NCI-H460 (cell line): Measurements from ENCODE around the gene TAOK2. TPM values are rescaled to one million over a fixed set of nuclear protein-coding genes. Genes with fewer than 3 reads are reported as not detected.
"Not testable (repeated sequence)": the region's sequence is repeated elsewhere in the genome, so short reads cannot be mapped to it uniquely, and the experiment has no call there.

Experiments used
- DNase-seq: peaks from one replicate; pipeline ENCODE4 v3.0.0-alpha.2; 2016; ENCODE audit warnings: low read depth; ENCODE audit errors: extremely low read depth
- total RNA-seq: library from RNA; depleted of rRNA; stranded (reverse); fragments of >200 nt; shearing (Covaris generic); gene quantifications from 2 replicates; pipeline ENCODE4 v1.2.3, GENCODE V29; 2014

Gene TAOK2
- total RNA-seq, 1 experiment from 2014 or later, result 22.0 TPM

DNA sequence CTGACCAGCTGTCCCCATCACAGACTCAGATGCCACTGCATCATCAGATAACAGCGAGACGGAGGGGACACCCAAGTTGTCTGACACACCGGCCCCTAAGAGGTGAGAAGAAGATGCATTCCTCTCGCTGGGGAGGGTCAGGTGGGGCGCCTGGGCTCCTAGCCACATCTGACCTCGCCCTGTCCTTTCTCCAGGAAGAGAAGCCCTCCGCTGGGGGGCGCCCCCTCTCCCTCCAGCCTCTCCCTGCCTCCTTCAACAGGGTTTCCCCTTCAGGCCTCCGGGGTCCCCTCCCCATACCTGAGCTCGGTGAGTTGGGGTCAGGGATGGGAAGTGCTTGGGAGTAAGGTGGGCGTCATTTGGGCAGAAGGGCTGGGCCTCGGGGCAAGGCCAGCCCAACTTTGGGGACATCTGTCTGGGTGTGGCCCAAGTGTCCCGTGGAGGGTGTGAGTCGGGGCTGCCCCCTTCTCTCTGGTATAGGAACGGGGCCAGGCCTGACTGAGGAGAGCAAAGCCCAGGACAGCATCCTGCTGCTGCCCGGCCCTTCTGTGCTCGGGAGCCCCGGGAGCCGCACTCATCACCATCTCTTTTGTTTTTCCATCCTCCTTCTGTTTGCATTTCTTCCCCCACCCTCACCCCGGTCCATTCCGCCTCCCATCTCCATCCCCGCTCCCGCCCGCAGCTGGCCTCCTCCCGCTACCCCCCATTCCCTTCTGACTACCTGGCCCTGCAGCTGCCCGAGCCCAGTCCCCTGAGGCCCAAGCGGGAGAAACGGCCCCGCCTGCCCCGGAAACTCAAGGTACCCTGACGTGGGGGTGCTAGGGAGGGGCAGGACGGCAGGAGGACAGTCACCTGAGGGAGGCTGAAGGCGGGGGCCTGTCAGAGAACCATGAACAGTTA, 27.3 kb downstream of the TAOK2 start:
- no peak for DNase-seq

DNA sequence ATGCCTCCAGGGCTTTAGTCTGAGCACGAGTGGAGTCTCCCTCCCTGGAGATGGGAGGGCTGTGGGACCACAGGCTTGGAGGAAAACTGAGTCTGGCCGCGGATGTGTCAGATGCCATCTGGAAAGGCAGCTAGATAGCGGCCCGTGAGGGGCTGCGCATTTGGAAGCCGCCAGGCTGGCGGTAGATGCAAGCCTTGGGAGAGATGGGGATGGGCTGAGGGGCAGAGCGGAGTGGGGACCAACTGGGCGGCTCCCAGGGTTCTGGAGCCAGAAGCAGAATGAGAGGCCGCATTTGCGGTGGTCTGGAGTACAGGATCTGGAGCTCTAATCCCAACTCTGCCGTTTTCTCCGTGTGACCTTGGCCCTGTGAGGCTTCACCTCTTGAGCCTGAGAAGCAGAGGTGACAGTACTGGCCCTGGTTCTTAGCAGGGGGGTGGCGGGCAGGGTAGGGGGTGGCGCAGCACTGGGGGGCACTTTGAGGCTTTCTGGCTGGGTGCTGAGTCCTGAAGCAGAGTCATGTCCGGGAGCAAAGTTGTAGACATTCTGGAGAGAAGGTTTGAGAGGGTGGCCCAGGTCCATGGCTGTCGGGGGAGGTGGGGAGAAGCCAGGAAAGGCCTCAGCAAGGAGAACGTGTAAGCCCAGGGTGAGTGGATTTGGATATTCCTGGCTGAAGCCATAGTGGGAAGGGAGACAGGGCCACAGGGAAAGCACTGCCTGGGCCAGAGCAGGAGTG, 29.1 kb downstream of the TAOK2 start:
- no peak for DNase-seq

DNA sequence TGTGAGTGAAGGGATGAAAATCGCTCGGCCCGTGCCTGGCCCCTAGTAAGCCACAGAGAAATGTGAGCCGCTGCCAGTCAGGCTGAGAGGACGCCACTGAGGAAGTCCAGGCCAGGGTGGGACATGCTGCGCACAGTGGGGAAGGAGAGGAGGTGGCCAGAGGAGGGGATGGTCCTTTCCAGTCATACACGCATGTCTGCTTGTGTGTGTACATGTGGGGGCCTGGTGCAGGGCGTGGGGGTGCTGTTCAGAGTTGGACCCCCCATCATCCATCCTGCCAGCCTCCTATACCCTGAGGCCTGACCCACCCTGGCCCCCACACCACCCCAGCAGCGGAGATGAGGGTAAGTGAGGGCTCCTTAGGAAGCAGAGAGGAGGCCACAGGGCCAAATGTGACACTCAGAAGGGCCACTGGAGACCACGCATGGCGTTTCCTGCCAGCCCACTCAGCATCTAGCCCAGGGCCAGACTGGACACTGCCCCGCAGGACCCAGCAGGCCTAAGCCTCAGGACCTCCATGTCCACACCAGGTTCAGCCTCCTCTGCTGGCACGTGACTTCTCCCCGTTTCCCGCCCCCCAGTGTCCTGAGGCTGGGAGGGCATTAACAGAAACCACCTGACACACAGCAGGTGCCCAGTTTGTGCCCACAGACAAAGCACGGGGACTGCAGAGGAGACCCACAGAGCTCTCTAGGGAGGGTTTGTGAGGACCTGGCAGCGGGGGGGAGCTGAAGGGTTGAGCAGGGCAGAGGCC, 30.2 kb downstream of the TAOK2 start:
- no peak for DNase-seq

DNA sequence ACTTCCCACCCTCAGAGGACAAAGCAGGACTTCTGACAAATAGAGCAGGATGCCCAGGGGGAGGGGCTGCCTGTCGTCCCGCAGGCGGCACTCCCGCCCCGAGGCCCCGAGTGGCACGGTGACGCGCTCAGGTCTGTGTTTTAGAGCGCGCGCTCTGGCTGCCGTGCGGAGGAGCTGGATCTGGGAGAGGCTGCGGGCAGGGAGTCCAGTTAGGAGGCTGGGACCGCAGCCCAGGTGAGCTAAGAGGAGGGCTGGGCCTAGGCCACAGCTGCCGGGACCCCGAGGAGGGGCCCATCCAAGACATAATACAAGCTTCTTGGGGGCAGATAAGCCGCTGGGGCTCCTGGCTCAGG, 30.7 kb downstream of the TAOK2 start:
- no peak for DNase-seq

DNA sequence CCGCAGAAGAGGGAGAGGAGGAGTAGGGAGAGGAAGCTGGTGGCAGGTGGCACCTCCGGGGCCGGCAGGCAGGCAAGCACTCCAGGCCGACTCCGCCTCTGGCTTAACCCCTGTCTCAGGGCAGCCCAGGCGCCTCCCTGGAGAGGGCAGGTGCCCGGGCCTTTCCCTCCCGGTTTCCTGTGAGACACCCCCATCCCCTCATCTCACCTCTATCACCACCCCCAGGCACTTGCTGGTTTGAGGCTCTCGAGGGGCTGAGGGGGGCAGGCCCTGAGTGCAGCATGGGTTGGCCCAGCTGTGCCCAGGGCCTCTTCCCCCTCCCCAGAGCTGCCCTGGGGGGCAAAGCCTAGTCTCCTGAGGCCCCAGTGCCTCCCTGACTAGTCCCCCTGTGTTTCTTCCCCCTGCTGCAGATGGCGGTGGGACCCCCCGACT, 31.2 kb downstream of the TAOK2 start:
- no peak for DNase-seq

DNA sequence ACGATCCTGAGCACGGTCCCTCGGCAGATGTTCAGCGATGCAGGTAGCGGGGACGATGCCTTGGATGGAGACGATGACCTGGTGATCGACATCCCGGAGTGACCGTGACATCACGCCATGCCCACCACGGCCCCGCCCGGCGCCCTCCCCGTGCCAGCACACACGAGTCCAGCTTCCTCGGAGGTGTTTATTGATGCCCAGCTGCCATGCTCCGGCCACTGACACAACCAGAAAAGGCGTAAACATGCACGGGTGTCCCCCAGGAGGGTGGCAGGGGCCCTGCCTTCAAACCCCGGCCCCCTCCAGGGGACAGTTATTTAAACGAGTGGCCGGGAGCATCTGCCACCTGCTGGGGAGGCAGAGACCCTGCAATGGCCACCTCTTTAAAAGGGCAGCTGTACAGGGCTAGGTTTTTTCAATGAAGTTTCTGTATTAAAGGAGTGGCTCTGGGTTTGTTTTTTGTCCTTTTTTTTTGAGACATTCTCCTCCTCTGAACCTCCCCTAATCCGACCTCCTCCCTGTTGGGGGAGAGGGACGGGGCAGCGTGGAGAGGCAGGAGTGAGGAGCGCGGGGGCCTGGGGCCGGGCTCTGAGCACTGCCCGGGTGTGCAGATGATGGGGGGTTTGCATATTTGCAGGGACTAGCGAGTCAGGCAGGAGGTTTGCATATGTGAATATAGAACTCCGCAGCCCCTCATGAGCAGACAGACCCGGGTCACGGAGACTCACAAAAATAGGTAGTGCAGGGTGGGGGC, 31.9 kb downstream of the TAOK2 start:
- peak; percentile 33 for DNase-seq

DNA sequence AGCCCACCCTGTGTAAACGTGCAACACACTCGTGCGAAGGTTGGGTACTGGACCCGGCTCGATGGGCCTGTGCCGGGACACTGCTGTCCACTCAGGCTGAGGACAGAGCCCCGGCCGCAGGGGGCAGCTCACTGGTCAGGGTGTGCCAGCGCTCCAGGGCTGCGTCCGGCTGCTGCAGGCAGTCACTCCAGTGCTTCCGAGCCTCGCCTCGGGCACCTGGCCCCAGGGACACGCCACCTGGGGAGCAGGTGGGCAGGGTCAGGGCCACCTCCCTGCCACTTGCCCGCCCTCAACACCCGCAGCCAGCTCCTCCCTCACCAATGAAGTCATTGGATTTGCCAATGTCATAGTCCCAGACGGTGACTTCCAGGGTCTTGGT, 32.4 kb downstream of the TAOK2 start:
- DNase-seq, result no peak

DNA sequence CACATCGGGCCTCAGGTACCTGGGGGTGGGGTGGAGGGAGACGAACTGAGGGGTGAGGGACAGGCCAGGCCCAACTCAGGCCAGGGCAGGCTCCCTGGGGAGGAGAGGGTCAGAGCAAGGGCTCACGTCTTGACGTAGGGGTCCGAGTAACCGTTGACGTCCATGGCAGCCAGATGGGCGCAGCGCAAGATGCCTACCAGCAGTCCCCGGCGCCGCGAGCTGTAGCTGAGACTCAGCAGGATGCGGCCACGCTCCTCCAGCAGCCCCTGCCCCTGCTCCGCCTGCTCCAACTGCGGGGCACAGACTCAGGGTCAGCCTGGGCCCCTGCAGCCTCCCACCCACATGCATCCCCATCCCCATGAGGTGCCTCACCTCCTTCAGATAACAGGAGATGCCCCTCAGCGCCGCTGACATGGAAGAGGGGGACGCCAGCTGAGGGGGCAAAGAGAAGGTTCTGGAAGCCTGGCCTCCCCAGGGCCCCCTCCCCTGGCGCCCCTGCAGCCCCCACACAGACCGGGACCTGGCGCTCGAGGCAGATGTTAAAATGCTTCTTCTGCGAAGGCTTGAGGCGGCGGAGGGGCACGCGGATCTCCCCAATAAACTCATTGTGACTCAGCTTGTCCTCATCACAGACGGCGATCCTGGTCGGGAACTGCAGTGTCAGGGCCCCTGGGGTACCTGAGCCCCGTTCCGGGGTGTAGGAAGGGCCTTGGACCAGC, 33.1 kb downstream of the TAOK2 start:
- no peak for DNase-seq

DNA sequence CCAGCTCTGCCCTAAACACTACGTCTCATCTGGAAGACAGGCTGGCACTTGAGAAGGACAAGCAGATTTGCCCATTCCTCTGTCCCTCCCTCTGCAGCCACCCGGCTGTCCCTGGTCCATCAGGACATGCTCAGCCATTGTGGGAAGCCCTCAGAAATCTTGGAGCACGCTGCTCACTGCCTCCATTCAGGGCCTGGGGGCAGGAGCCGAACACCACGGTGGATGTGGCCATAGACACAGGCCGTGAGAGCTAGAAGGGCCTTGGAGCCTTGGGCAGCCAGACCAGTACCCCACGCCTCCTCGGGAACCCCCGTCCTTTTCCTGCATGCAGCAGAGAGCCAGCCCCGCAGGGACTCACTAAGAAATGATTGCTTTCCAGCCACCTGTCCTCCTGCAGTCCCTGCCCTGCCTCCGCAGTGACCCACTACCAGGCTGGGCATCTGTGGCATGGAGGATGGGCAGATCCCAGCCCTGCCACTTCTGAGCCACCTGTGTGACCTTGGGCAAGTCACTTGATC, 33.8 kb downstream of the TAOK2 start:
- no peak for DNase-seq

DNA sequence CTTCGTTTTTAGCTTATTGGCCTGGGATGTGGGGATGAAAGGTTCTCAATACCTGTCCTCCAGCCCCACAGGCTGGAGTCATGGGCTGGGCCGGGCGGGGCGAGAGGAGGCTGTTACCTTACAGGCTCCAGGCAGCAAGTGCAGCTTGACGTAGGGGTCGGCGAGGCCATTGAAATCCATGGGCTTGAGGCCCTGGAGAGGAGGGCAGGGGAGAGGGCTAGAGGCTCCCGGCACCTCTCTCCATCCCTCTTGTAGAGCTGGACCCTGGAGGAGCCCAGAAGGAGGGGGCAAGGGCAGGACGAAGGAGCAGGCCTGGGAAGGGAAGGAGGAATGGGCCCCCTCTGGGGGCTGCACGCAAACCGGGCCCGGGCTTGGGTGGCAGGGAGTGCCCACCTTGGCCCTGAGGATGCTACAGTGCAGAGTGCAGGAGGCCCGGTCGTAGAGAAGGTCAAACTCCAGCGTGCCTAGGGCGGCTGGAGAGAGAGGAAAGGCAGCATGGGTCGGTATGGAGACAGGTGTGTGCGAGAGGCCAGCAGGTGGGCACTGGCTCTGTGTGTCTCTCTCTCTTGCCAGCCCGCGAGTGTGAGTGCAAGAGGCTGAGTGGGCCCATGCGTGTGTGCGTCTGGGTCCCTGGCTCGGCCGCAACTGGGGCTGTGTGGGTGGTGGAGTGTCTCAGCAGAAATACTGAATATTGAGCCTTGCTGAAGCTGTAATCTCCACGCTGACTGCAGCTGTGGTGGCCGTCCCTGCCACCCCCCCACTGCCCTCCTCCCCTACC, 35.6 kb downstream of the TAOK2 start:
- no peak for DNase-seq

DNA sequence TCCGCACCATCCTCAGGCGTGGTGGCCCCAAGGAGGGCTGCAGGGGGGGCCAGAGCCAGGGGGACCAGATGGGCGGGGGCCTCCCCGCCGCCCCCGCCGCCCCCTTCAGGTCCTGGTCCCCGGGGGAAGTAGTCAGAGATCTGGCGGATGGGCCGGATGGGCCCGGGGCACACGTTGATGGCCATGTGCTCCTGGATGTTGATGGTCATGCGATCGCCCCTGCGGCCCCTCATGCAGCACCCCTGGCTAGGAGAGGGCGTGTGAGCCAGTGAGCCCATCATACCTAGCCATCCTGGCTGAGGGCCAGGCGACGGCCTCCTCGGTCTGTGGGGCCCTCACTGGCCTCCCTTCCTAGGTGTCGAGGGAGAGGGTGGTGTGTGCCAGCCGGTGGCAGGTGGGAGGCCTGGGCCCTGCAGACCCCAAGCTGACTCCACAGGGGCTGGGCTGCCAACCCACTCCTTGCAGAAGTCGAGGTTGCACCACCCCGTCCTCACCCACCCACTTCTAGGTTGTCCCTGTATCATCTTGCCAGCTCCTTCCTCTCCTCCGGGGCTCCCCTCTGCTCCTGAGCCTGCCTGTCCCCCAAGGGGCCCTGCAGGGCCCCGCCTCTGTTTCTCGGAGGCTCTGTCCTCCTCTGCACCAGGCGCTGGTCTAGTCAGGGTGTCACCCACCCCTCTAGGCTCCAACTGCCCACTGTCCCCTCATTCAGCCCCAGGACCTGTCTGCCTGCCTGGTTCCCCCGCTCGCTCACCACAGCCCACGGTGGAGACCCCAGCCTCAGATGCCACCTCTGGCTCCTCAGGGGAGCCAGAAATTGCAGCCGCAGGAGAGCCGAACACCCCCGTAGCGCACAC, 36.5 kb downstream of the TAOK2 start:
- DNase-seq, result no peak

DNA sequence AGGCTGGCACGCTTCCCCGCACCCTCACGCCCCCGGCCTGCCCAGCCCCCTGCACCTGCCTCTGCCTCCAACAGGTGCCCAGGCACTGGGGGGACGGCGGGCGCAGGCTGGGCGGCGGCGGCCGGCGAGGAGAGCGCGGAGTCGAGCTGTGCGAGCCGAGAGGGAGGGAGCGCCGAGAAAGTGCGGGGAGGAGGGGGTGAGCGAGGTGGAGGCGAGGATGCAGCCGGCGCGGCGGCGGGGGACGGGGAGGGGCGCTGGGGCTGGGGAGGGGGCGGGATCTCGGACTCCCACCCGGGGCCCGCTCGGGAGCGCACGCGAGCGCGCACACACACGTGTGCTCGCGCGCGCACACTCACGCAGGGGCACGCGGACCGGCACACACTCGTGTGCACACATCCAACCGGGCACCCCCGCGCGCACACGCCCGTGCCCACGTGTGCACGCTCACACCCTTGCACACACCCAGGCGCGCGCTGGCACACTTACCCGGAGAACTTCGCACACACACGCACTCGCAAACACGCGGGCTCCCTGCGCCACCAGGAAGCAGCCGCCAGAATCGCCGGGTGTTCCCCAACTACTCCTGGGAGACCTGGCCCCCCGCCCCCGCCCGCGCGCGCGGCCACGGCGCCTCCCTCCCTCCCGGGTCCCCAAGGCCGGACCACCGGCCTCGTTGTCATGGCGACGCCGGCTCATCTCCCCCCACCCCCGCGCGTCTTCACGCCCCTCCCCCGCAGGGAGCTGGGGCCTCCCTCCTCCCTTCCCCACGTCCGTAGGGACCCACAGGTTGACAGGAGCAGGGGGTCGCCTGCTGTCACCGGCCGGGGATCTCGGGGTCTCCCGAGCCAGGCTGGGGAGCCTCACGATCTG, 37.4 kb downstream of the TAOK2 start, which contains the start of gene DOC2A:
TSS of gene DOC2A (minus strand) at position 184 of the 870 bp plus-strand sequence. CDS start 805 bp downstream, outside the sequence.
- no peak for DNase-seq

DNA sequence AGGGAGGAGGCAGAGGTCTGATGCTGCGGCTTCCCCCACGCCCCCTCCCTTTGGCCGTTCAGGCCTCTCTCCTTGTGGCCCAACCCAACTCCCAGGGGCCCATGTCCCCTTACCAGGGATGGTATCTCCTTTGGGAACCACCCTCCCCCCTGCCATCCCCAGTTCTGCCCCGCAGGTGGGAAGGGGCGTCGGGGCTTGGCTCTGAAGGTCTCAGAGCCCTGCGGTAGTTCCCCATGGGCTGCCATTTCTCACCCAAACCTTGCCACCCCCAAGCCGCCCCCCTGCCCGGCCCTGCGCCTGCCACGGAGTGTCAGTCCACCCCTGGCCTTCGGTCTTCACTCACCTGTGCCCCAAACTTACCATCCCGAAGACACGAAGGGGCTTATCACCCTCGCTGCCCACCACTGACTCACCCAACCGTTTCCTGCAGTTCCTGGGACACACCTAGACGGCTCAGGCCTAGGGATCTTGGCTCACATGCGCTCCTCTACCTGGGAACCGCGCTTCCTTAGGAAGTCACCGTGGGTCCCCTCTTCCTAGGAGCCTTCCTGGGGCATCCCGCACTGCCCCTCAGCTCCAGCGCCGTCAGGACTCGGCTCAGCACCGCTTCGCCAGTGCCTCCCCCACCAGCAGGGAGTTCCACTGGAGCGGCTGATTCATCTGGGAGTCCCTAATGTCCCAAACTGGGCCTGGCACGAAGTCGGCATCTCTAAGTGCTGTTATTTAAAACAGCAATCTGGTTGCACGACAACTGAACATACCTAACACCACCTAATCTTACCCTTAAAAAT, 38.2 kb downstream of the TAOK2 start:
- no peak for DNase-seq

DNA sequence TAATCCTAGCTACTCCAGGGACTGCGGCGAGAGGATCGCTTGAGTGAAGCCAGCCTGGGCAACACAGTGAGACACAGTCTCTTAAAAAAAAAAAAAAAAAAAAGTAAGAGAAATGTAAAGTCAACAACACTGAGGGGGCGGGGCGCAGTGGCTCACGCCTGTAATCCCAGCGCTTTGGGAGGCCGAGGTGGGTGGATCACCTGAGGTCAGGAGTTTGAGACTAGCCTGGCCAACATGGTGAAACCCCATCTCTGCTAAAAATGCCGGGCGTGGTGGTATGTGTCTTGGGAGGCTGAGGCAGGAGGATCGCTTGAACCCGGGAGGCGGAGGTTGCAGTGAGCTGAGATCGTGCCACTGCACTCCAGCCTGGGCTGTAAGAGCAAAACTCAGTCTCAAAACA, 38.9 kb downstream of the TAOK2 start:
- not testable (repeated sequence) for DNase-seq

DNA sequence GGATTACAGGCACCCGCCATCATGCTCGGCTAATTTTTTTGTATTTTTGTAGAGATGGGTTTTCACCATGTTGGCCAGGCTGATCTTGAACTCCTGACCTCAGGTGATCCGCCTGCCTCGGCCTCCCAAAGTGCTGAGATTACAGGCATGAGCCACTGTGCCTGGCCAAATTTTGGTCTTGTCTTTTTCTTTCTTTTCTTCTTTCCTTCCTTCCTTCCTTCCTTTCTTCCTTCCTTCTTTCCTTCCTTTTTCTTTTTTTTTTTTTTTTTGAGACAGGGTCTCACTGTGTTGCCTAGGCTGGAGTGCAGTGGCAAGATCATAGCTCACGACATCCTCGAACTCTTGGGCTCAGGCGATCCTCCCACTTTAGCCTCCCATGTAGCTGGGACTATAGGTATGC, 41.8 kb downstream of the TAOK2 start:
- DNase-seq, result not testable (repeated sequence)
